ENCODE measurements around the gene MYRIP. TPM values are rescaled to one million over a fixed set of nuclear protein-coding genes. Genes with fewer than 3 reads are reported as not detected.

MYRIP gene
- total RNA-seq, 2 donors from 2014 or later = 4.8 to 9.3 TPM

DNA sequence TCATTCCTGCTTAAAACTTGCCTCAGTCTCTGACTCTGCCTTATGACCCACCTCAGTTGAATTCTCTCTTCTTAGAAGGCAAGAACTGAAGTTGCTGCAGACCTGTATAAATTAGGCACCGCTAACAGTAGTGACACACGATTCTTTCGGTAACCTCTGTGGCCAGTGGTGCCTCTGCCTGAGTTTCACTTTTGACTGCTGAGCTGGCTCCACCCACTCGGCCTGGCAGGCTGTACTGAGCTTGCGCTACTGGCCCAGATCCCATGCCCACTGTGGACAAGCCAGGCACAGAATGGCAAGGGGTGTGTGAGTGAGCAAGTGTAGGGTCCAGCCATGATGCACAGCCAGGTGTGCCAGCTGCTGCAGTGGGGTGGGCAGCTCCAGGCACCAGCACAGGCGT is 481.0 kb downstream of the MYRIP start:
- Histone ChIP-seq H3K27me3 (replicated peaks; ENCODE audit: insufficient read depth) (no peaks in the 10 kb centered on the region), H3K4me3 (no peak overlapping the region), H3K27ac (no peak overlapping the region), H3K36me3 (no peaks in the 10 kb centered on the region), H3K9me3 (no peaks in the 10 kb centered on the region), H3K4me1 (replicated peaks) (no peaks in the 10 kb centered on the region)
- no peak for DNase-seq (ENCODE audit: low spot score)
- intact Hi-C loops (cut with DNase I) = no loop called here
- TF ChIP-seq, protein P1, sequence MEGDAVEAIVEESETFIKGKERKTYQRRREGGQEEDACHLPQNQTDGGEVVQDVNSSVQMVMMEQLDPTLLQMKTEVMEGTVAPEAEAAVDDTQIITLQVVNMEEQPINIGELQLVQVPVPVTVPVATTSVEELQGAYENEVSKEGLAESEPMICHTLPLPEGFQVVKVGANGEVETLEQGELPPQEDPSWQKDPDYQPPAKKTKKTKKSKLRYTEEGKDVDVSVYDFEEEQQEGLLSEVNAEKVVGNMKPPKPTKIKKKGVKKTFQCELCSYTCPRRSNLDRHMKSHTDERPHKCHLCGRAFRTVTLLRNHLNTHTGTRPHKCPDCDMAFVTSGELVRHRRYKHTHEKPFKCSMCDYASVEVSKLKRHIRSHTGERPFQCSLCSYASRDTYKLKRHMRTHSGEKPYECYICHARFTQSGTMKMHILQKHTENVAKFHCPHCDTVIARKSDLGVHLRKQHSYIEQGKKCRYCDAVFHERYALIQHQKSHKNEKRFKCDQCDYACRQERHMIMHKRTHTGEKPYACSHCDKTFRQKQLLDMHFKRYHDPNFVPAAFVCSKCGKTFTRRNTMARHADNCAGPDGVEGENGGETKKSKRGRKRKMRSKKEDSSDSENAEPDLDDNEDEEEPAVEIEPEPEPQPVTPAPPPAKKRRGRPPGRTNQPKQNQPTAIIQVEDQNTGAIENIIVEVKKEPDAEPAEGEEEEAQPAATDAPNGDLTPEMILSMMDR (IDR thresholded peaks at IDR 0.05) = no peak
- TF ChIP-seq POLR2A (IDR thresholded peaks at IDR 0.05) (no peak), POLR2AphosphoS5 (IDR thresholded peaks at IDR 0.05) (no peak)
- WGBS = 93% methylated on average over 6 of the region's 6 CpGs

DNA sequence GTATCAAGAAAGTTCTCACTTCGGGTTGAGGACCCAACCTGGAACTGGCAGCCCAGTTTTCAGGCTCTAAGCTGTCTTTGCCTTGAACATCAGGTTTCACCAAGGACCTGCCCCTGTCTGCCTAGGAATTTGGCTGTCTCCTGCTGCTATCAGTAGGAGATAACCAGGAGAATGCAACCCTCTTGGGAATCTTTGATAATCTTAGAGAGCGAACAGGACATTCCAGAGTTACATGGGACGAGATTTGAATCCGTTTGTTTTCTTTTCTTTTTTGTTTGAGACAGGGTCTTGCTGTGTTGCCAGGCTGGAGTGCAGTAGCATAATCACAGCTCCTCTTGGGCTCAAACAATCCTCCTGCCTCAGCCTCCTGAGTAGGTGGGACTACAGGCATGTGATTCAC is 482.1 kb downstream of the MYRIP start:
- WGBS = 92% methylated on average over 4 of the region's 4 CpGs
- TF ChIP-seq POLR2A (IDR thresholded peaks at IDR 0.05) = no peak
- TF ChIP-seq, protein P1 (IDR thresholded peaks at IDR 0.05) = no peak
- TF ChIP-seq POLR2AphosphoS5 (IDR thresholded peaks at IDR 0.05) = no peak

DNA sequence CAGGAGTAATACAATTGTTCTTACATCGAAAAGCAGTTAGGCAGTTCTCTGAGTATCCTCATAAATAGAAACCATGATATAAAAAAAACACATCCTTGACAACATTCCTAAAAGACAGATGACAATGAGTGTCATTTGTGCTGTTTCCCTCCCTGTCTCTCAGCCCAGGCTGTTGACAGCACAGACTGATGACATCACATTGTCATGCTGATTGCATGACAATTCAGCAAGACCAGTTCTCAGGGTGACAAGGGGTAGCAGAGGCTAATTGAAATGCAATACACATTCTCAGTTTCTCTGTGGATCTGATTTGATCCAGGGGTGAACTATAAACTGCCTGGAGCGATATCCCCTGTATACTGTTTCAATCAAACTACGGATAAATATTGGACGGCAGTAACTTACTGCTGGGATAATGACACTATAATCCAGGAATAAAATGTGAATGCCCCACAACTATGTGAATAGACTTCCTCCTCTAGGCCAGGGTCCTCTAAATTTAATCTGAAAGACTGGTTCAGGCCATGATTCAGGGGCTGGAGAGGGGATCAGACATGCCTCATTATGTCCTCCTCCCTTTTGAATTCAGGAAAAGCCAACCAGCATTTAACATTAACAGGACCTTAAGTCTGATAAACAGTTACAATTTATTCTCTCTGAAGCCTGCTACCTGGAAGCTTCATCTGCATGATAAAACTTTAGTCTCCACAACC is 483.4 kb downstream of the MYRIP start:
- TF ChIP-seq POLR2A (IDR thresholded peaks at IDR 0.05) = no peak
- TF ChIP-seq, protein P1 (IDR thresholded peaks at IDR 0.05) = no peak
- no peak for TF ChIP-seq POLR2AphosphoS5 (IDR thresholded peaks at IDR 0.05)
- Histone ChIP-seq H3K27me3 (replicated peaks; ENCODE audit: insufficient read depth) (no peaks in the 10 kb centered on the region), H3K27ac (no peak overlapping the region), H3K4me1 (replicated peaks) (no peaks in the 10 kb centered on the region), H3K9me3 (no peaks in the 10 kb centered on the region), H3K36me3 (no peaks in the 10 kb centered on the region), H3K4me3 (no peak overlapping the region)
- no peak for DNase-seq (ENCODE audit: low spot score)
- WGBS = 81% methylated on average over 4 of the region's 4 CpGs
- intact Hi-C loops (cut with DNase I) = no loop called here

More for the DNA sequence above, 482.1 kb downstream of the MYRIP start:
- intact Hi-C loops (cut with DNase I) = no loop called here
- Histone ChIP-seq H3K27ac (no peak overlapping the region), H3K36me3 (no peaks in the 10 kb centered on the region), H3K4me3 (no peak overlapping the region), H3K27me3 (replicated peaks; ENCODE audit: insufficient read depth) (no peaks in the 10 kb centered on the region), H3K9me3 (no peaks in the 10 kb centered on the region), H3K4me1 (replicated peaks) (no peaks in the 10 kb centered on the region)
- DNase-seq (ENCODE audit: low spot score) = no peak

DNA sequence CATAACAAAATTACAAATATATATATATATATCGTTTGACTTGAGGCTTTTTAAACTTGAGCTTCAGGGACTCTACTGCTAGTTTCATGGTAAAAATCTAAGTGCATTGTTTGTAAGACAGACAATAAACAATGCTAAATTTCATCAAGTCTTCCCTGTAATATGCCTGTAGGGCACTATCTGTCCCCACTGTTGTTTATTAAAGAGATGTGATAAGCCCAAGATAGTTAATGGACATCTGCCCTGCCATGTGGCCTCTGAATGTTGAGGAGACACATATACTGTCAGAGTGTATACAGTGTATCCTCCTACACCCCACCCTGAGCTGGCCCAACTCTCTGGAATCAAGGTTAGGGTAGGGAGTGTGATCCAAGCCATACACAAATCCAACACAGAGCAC is 485.0 kb downstream of the MYRIP start:
- DNase-seq (ENCODE audit: low spot score) = no peak
- no peak overlapping the region for H3K4me3 ChIP-seq
- H3K27ac ChIP-seq = no peak overlapping the region
- no peaks in the 10 kb centered on the region for H3K9me3 ChIP-seq
- intact Hi-C loops (cut with DNase I) = no loop called here
- H3K36me3 ChIP-seq = no peaks in the 10 kb centered on the region
- H3K4me1 ChIP-seq (replicated peaks) = no peaks in the 10 kb centered on the region
- TF ChIP-seq POLR2AphosphoS5 (IDR thresholded peaks at IDR 0.05) = no peak
- TF ChIP-seq POLR2A (IDR thresholded peaks at IDR 0.05) = no peak
- TF ChIP-seq, protein P1 (IDR thresholded peaks at IDR 0.05) = no peak
- 97% methylated on average over 1 of the region's 1 CpG for WGBS
- no peaks in the 10 kb centered on the region for H3K27me3 ChIP-seq (replicated peaks; ENCODE audit: insufficient read depth)

DNA sequence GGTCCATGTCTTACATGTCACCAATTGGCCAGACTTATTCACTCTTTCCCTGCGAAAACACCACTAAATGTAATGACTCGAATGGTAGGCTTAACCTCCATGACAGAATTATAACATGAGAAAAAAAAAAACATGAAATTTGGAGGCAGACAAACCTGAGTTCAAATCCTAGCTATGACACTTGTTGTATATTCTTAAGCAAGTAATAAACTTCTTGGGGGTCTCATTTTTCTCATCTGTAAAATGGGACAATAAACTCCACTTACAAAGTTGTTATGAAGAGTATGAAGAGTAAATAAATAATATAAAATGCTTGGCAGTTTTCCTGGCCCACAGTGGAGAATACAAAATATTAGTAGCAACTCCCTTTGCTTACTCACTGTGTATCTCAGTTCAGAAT is 488.7 kb downstream of the MYRIP start:
- intact Hi-C loops (cut with DNase I) = no loop called here
- no peak overlapping the region for H3K4me3 ChIP-seq
- no peaks in the 10 kb centered on the region for H3K4me1 ChIP-seq (replicated peaks)
- H3K36me3 ChIP-seq = no peaks in the 10 kb centered on the region
- no peaks in the 10 kb centered on the region for H3K27me3 ChIP-seq (replicated peaks; ENCODE audit: insufficient read depth)
- 98% methylated on average over 2 of the region's 2 CpGs for WGBS
- no peak for DNase-seq (ENCODE audit: low spot score)
- H3K27ac ChIP-seq = no peak overlapping the region
- TF ChIP-seq, protein P1 (IDR thresholded peaks at IDR 0.05) = no peak
- TF ChIP-seq POLR2AphosphoS5 (IDR thresholded peaks at IDR 0.05) (no peak), POLR2A (IDR thresholded peaks at IDR 0.05) (no peak)
- no peaks in the 10 kb centered on the region for H3K9me3 ChIP-seq
